ENCODE measurements around the gene ENTPD8.

- no peak for TF ChIP-seq CTCF (conservative IDR thresholded peaks at IDR 0.05; ENCODE audit: low read length)
- no peak for TF ChIP-seq EZH2phosphoT487 (IDR thresholded peaks at IDR 0.05; ENCODE audit: borderline replicate concordance, low read depth, low read length)
These were observed 47.7 kb downstream of the ENTPD8 start for GRCh38 chr9:137393176-137394150.
